PC-9 (cell line): ENCODE results near the gene PCDHGA6.
A peak's percentile ranks its signal among the peaks of the same experiment; 100 is the strongest.

ENCODE experiments used
- EZH2 ChIP-seq: fragments of 200-600 bp; sonication (generic); IDR thresholded peaks from 2 replicates; pipeline ENCODE4 v1.8.0; 2017; ENCODE audit warnings: antibody characterized with exemption, low read depth
- TF ChIP-seq, protein P1 (sequence below): fragments of 200-600 bp; sonication (generic); conservative IDR thresholded peaks from 2 replicates; pipeline ENCODE4 v1.6.1; 2017; ENCODE audit warnings: mixed run types, antibody characterized with exemption, mild to moderate bottlenecking, moderate library complexity

DNA sequence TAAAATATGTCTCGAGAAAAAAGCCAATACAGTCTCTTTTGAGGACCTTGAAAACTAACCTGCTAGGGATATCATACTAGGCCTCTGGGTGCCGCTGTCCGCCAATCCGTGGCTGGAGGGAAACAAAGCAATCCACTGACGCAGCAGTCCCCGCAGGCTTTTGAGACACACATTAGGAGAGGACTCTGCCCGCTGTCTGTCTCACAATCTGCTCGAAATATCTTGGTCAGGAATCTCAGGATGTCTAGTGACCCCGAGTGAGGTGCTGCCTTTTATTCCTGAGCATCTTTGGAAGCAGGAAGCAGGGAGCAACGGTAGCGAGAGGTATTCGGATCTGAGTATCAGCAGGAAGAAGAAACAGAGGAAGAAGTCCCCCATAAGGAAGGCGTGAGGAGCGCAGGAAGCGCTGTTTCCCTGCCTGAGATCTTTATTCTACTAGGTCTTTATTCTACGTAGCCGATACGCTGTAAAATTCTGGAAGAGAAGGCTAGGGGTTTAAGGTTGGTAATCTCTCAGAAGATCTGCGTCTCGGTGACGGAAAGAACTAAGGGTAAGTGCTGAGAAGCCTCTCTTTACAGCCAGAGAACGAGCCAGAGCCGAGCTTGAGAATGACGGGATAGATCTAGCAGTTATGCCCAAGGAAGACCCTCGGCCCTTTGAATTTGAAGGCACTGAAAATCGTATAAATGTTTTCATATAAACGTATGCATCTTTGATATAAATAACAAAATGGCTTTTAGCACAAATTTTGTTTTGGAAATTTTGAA lies 47.4 kb upstream of the PCDHGA6 start:
- TF ChIP-seq, protein P1, sequence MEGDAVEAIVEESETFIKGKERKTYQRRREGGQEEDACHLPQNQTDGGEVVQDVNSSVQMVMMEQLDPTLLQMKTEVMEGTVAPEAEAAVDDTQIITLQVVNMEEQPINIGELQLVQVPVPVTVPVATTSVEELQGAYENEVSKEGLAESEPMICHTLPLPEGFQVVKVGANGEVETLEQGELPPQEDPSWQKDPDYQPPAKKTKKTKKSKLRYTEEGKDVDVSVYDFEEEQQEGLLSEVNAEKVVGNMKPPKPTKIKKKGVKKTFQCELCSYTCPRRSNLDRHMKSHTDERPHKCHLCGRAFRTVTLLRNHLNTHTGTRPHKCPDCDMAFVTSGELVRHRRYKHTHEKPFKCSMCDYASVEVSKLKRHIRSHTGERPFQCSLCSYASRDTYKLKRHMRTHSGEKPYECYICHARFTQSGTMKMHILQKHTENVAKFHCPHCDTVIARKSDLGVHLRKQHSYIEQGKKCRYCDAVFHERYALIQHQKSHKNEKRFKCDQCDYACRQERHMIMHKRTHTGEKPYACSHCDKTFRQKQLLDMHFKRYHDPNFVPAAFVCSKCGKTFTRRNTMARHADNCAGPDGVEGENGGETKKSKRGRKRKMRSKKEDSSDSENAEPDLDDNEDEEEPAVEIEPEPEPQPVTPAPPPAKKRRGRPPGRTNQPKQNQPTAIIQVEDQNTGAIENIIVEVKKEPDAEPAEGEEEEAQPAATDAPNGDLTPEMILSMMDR, result peak; percentile 55; the same call in 1 of the 2 replicates
- TF ChIP-seq EZH2, result no peak
